GM23248 (cell line): ENCODE results near the gene TBC1D22A.

Experiments used
- EZH2 ChIP-seq: fragments of 200-600 bp; sonication (generic); IDR thresholded peaks from 2 replicates; pipeline ENCODE4 v1.6.1; 2018; ENCODE audit warnings: antibody characterized with exemption, mild to moderate bottlenecking; ENCODE audit not compliant: insufficient read depth, poor library complexity, severe bottlenecking
- EZH2phosphoT487 ChIP-seq: fragments of 200-600 bp; sonication (generic); IDR thresholded peaks from 2 replicates; pipeline ENCODE4 v1.6.1; 2018; ENCODE audit warnings: antibody characterized with exemption, moderate library complexity, mild to moderate bottlenecking, low read depth; ENCODE audit not compliant: insufficient read depth

GRCh38 chr22:46925818-46926217, 163.4 kb downstream of the TBC1D22A start:
- TF ChIP-seq EZH2 (no peak), EZH2phosphoT487 (no peak)
